Neural progenitor cell (in vitro differentiated cells): ENCODE results near the gene OPRD1. TPM values are rescaled to one million over a fixed set of nuclear protein-coding genes. Genes with fewer than 3 reads are reported as not detected.

Source experiments
- DNase-seq: peaks from one replicate; pipeline ENCODE4 v3.0.0-alpha.2; 2016; ENCODE audit warnings: low spot score
- H2AFZ ChIP-seq: fragments of 200-600 bp; sonication (generic); replicated peaks from 2 replicates; pipeline ENCODE4 v1.6.1; 2016; ENCODE audit warnings: antibody characterized with exemption
- H3F3A ChIP-seq: fragments of 200-600 bp; sonication (generic); 2 replicates; pipeline ENCODE4 v1.6.1; 2016; ENCODE audit warnings: antibody characterized with exemption, low read depth
- H3K27ac ChIP-seq: fragments of 200-600 bp; sonication (generic); 2 replicates; pipeline ENCODE4 v1.5.1; 2016; ENCODE audit warnings: mild to moderate bottlenecking
- H3K27me3 ChIP-seq: fragments of 200-600 bp; sonication (generic); 2 replicates; pipeline ENCODE4 v1.6.1; 2016; ENCODE audit warnings: mild to moderate bottlenecking, moderate library complexity
- H3K36me3 ChIP-seq: fragments of 200-600 bp; sonication (generic); 2 replicates; pipeline ENCODE4 v1.5.1; 2016
- H3K4me1 ChIP-seq: fragments of 200-600 bp; sonication (generic); 2 replicates; pipeline ENCODE4 v1.6.1; 2016; ENCODE audit warnings: mixed run types
- H3K4me2 ChIP-seq: fragments of 200-600 bp; sonication (generic); 2 replicates; pipeline ENCODE4 v1.6.1; 2016
- H3K4me3 ChIP-seq: fragments of 200-600 bp; sonication (generic); 2 replicates; pipeline ENCODE4 v1.5.1; 2016
- H3K79me2 ChIP-seq: fragments of 200-600 bp; sonication (generic); 2 replicates; pipeline ENCODE4 v1.6.1; 2016; ENCODE audit warnings: low read depth
- H3K9ac ChIP-seq: fragments of 200-600 bp; sonication (generic); 2 replicates; pipeline ENCODE4 v1.6.1; 2016
- H3K9me3 ChIP-seq: fragments of 200-600 bp; sonication (generic); 2 replicates; pipeline ENCODE4 v1.5.1; 2016; ENCODE audit warnings: low read depth
- H4K20me1 ChIP-seq: fragments of 200-600 bp; sonication (generic); 2 replicates; pipeline ENCODE4 v1.6.1; 2016; ENCODE audit warnings: low read depth
- H3K27ac Mint-ChIP-seq: 3 replicates; pipeline ENCODE4 v1.8.0; 2021; ENCODE audit warnings: mixed read lengths
- H3K27me3 Mint-ChIP-seq: 2 replicates; pipeline ENCODE4 v1.8.0; 2022; ENCODE audit warnings: low read depth, mild to moderate bottlenecking, inconsistent platforms, moderate library complexity, mixed read lengths; ENCODE audit not compliant: insufficient read depth
- H3K36me3 Mint-ChIP-seq: 3 replicates; pipeline ENCODE4 v1.8.0; 2021; ENCODE audit warnings: mixed read lengths
- H3K4me1 Mint-ChIP-seq: 3 replicates; pipeline ENCODE4 v1.8.0; 2021; ENCODE audit warnings: mixed read lengths
- H3K4me3 Mint-ChIP-seq: 3 replicates; pipeline ENCODE4 v1.8.0; 2021; ENCODE audit warnings: mild to moderate bottlenecking, moderate library complexity, mixed read lengths
- H3K9me3 Mint-ChIP-seq: 3 replicates; pipeline ENCODE4 v1.8.0; 2020; ENCODE audit warnings: mixed read lengths
- EZH2 ChIP-seq: fragments of 200-600 bp; sonication (generic); IDR thresholded peaks from 2 replicates; pipeline ENCODE4 v1.6.1; 2017; ENCODE audit warnings: antibody characterized with exemption, mild to moderate bottlenecking, moderate library complexity
- EZH2phosphoT487 ChIP-seq: fragments of 200-600 bp; sonication (generic); IDR thresholded peaks from 2 replicates; pipeline ENCODE4 v1.6.1; 2017; ENCODE audit warnings: antibody characterized with exemption
- total RNA-seq: library from RNA; depleted of rRNA; stranded (reverse); fragments of >200 nt; gene quantifications from 2 replicates; pipeline ENCODE4 v1.2.3, GENCODE V29; 2015; ENCODE audit warnings: low replicate concordance
- TF ChIP-seq, protein P1 (sequence below): fragments of 200-600 bp; sonication (generic); IDR thresholded peaks from 2 replicates; pipeline ENCODE4 v1.5.1; 2017; ENCODE audit warnings: antibody characterized with exemption, mild to moderate bottlenecking

Gene OPRD1
- total RNA-seq, 1 donor from 2014 or later: 0.37 TPM

DNA sequence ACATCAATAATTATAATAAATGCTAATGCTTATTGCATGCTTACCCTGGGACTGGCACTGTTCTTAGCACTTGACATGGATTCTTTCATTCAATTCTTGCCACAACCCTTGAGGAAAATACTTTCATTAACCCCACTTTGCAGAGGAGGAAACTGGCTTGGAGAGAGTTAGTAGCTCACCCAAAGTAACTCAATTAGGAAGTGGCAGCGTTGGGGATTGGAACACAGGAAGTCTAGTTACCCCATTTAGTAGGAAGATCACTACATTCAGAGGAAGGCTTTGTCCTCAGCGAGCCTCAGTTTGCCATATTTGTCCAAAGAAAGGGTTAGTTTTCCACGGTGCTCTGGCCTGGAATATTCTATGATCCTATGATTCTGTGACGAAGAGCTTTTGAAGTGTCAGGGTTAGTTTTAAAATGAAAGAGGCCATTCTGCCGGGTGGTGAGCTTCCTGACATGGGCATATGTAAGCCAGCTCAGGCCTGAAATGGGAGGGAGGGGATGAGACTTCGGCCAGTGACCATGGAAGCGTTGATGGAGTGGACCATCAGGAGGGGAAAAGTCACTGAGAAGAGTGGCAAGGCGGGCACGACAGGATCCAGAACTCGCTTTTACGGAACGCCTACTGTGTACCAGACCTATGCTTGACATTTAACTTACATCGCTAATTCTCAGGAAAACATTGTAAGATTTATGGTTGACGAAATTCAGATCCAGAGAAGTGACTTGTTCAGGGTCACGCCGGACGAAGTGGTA lies 74.2 kb downstream of the OPRD1 start:
- peaks cover 26% of the 10 kb centered on the region for H3K4me1 ChIP-seq
- DNase-seq: no peak
- Mint-ChIP-seq H3K27ac (no peak overlapping the region), H3K9me3 (no peaks in the 10 kb centered on the region), H3K27me3 (peaks cover 22% of the 10 kb centered on the region), H3K4me3 (peak overlapping the region; percentile 86), H3K36me3 (no peaks in the 10 kb centered on the region), H3K4me1 (peaks cover 29% of the 10 kb centered on the region)
- H3K4me2 ChIP-seq: peak overlapping the region; percentile 99
- no peak overlapping the region for H3K9ac ChIP-seq
- no peaks in the 10 kb centered on the region for H3K36me3 ChIP-seq
- H2AFZ ChIP-seq: no peak overlapping the region
- H3K79me2 ChIP-seq: no peaks in the 10 kb centered on the region
- no peaks in the 10 kb centered on the region for H3K9me3 ChIP-seq
- no peak overlapping the region for H3K27ac ChIP-seq
- peaks cover 30% of the 10 kb centered on the region for H3F3A ChIP-seq
- H3K27me3 ChIP-seq: peaks cover 25% of the 10 kb centered on the region
- TF ChIP-seq EZH2phosphoT487: no peak
- no peak for TF ChIP-seq EZH2
- TF ChIP-seq, protein P1, sequence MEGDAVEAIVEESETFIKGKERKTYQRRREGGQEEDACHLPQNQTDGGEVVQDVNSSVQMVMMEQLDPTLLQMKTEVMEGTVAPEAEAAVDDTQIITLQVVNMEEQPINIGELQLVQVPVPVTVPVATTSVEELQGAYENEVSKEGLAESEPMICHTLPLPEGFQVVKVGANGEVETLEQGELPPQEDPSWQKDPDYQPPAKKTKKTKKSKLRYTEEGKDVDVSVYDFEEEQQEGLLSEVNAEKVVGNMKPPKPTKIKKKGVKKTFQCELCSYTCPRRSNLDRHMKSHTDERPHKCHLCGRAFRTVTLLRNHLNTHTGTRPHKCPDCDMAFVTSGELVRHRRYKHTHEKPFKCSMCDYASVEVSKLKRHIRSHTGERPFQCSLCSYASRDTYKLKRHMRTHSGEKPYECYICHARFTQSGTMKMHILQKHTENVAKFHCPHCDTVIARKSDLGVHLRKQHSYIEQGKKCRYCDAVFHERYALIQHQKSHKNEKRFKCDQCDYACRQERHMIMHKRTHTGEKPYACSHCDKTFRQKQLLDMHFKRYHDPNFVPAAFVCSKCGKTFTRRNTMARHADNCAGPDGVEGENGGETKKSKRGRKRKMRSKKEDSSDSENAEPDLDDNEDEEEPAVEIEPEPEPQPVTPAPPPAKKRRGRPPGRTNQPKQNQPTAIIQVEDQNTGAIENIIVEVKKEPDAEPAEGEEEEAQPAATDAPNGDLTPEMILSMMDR: no peak
- no peaks in the 10 kb centered on the region for H4K20me1 ChIP-seq
- peak overlapping the region; percentile 86 for H3K4me3 ChIP-seq

DNA sequence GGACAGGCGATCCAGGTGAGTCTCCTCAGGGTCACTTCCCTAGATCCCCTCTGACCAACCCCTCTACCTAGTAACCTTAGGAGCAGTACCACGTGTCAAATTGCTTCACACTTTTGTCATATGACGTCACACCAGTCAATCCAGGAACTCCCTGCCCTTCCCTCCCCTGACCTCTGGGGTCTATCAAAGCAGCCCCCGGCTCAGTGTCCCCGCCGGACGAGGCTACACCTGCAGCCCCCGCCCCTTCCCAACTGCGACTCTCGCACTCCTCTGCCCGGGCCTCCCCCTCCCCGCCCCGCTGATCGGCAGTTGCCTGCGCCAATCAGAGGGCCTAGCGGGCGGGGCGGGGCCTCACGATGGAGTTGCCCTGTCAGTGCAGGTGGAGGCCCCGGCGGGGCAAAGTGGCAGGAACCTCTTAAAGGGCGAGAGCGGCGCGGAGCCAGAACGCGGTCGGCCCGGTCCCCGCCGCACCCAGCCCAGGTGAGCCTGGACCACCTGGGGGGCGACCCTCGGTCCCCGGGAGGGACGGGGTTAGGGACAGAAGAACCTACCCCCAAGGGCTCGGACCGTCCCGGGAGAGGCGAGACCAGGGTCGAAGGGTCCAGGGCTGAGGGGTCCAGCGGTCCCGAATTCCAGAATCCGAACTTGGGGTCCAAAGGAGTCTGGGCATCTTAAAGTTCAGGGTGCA lies 74.9 kb downstream of the OPRD1 start:
- Mint-ChIP-seq H3K36me3 (no peaks in the 10 kb centered on the region), H3K4me3 (peak overlapping the region; percentile 86), H3K4me1 (peaks cover 27% of the 10 kb centered on the region), H3K9me3 (no peaks in the 10 kb centered on the region), H3K27me3 (peaks cover 22% of the 10 kb centered on the region), H3K27ac (no peak overlapping the region)
- Histone ChIP-seq H2AFZ (peak overlapping the region; percentile 96), H4K20me1 (no peaks in the 10 kb centered on the region), H3K4me3 (peak overlapping the region; percentile 86), H3K27me3 (peaks cover 25% of the 10 kb centered on the region), H3K36me3 (no peaks in the 10 kb centered on the region), H3K4me2 (peak overlapping the region; percentile 99), H3K4me1 (peaks cover 26% of the 10 kb centered on the region), H3K27ac (no peak overlapping the region), H3K9ac (no peak overlapping the region), H3F3A (peaks cover 30% of the 10 kb centered on the region), H3K9me3 (no peaks in the 10 kb centered on the region), H3K79me2 (no peaks in the 10 kb centered on the region)
- peak; percentile 91 for DNase-seq
- TF ChIP-seq EZH2 (no peak), EZH2phosphoT487 (no peak)
- TF ChIP-seq, protein P1: no peak

DNA sequence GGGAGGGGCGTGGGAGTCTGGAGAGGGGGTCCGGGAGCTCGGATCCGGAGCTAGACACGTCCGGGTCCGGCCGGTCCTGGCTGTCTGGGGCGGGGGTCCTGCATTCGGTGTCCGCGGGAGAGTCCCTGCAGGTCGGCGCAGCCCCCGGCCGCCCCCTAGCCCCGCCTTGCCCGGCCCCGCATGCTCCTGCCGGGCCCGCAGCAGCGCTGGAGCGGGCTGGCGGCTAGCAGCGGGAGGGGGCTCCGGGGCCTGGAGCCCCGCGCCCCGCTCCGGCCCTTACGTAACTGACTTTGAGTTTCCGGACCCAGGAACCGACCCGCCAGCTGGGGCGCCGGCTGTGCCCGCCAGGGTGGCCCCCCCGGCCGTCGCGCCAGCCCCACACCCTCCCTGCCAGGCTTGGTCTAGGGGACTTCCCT lies 75.5 kb downstream of the OPRD1 start:
- TF ChIP-seq, protein P1: no peak
- TF ChIP-seq EZH2phosphoT487 (no peak), EZH2 (no peak)
- Histone ChIP-seq H3K9me3 (no peaks in the 10 kb centered on the region), H3K4me3 (peak overlapping the region; percentile 86), H3K27ac (no peak overlapping the region), H2AFZ (peak overlapping the region; percentile 96), H3K27me3 (peaks cover 25% of the 10 kb centered on the region), H3K9ac (no peak overlapping the region), H3F3A (peaks cover 30% of the 10 kb centered on the region), H3K36me3 (no peaks in the 10 kb centered on the region), H4K20me1 (no peaks in the 10 kb centered on the region), H3K4me1 (peaks cover 26% of the 10 kb centered on the region), H3K4me2 (peak overlapping the region; percentile 99), H3K79me2 (no peaks in the 10 kb centered on the region)
- Mint-ChIP-seq H3K4me3 (peak overlapping the region; percentile 87), H3K36me3 (no peaks in the 10 kb centered on the region), H3K9me3 (no peaks in the 10 kb centered on the region), H3K4me1 (peaks cover 23% of the 10 kb centered on the region), H3K27me3 (peaks cover 24% of the 10 kb centered on the region), H3K27ac (no peak overlapping the region)
- peak; percentile 63 for DNase-seq
